GM18517 (cell line): ENCODE results near the gene ALK.

Experiments
- ATAC-seq: cut with Tn5 transposase; IDR thresholded peaks from one replicate; pipeline ENCODE4 v1.9.1; 2021; ENCODE audit warnings: mild to moderate bottlenecking, moderate library complexity; ENCODE audit not compliant: unreplicated experiment

ALK gene

GRCh38 chr2:29463181-29463900 is 458.0 kb downstream of the ALK start:
- no peak for ATAC-seq

GRCh38 chr2:29462293-29462692 is 459.1 kb downstream of the ALK start:
- no peak for ATAC-seq

DNA sequence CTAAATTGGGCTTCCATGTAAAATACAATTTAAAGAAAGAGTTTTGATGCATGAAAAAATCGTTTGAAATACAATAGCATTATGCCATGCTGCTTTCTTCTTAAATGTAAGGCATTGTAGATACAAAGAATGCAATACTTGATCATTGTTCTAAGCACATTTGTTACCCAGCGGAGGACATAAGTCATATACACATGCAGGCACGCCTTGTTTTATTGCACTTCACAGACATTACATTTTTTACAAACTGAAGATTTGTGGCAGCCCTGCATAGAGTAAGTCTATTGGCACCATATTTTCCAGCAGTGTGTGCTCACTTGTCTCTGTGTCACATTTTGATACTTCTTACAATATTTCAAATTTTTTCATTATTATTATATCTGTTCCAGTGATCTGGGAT is 461.2 kb downstream of the ALK start:
- ATAC-seq: no peak

DNA sequence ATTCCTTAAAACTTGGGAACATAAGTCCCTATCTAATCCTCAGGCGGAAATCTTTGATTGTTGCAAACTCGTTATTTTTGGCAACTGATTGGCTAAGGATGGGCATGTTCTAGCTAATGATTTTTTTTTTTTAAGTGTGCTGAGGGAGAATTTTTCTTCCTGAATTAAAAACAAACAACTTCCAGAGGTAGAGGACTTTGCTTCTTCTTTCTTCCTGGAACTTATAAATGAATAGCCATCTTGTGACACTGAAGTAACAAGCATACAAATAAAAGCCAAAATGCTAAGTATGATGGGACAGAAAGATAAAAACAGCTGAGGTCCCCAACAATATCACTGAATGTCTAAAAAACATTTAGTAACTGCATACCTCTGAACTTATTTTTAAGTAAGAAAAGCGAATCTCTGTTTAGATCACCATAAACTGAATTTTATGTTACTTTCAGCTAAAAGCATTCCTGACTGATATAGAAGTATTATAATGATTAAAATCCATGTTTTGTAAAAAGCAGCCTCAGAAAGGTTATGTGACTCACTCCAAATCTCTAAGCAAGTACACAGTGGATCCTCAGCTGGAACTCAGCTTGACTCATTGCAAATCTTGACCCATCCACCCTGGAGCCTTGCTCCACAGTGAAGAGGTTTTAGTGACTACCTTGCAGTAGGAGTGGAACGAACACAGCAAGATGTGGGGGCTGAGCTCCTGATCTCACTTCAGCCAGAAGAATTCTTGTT is 461.8 kb downstream of the ALK start:
- no peak for ATAC-seq

DNA sequence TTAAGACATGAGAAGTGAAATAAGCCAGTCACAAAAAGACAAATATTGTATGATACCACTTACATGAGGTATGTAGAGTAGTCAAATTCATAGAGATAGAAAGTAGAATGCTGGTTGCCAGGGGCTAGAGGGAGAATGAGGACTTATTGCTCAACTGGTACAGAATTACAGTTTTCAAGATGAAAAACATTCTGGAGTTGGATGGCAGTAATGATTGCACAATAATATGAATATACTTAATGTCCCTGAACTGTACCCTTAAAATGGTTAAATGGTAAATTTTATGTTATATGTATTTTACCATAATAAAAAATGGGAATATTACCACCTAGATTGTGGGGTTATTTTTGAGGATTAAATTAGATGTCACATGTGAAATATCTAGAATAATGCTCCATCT is 465.0 kb downstream of the ALK start:
- ATAC-seq: no peak

- ATAC-seq: no peak
Measured at GRCh38 chr2:29455200-29455860, 466.1 kb downstream of the ALK start.

- ATAC-seq: no peak
Measured at GRCh38 chr2:29452036-29452435, 469.4 kb downstream of the ALK start.

DNA sequence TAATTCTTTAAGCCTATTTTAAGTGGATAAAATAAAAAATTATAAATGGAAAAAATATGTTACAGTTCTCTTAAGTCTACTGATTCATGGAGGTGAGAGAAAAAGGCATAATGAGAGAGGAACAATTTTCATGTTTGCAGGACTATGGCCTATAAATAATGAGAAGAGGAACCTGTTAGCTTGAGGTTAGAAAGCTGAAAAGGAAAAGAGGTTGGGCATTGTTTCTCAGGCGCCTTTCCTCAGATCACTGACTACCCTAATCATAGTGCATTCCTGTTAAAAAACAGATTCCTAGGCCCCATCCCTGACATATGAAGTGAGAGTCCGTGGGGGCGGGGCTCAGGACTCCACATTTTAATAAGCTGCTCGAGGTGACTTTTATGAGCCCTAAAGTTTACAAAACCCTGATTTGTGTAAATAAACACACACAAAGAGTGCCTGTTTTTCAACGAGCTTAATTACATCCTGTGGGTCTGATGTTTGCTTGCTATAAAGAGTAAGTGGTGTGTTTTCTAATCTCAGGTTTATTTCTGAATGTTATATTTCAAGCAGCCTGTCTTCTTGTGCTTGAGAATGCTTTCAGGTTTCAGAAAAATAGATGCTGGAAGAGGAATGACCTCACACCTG is 470.7 kb downstream of the ALK start:
- ATAC-seq: no peak

DNA sequence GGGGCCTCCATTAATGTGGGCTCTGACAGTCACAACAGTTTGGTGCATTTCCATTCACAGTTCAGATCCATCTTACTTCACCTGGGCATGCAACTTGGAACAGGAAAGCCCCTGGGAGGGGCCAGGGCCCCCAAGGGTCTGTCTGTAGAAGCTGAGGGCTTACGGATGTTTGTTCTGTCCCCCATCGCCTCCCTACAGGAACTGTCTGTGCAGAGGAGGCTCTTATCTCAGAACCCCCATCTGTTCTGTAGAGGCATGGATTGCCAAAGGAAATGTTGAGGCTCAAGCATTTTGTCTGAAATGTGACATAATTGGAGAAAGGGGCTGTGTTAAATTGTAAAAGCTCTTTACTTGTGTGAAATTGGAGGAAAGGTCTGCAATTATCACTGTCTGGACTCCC is 471.9 kb downstream of the ALK start:
- ATAC-seq: no peak

- no peak for ATAC-seq
Measured at GRCh38 chr2:29448096-29448688, 473.2 kb downstream of the ALK start.

DNA sequence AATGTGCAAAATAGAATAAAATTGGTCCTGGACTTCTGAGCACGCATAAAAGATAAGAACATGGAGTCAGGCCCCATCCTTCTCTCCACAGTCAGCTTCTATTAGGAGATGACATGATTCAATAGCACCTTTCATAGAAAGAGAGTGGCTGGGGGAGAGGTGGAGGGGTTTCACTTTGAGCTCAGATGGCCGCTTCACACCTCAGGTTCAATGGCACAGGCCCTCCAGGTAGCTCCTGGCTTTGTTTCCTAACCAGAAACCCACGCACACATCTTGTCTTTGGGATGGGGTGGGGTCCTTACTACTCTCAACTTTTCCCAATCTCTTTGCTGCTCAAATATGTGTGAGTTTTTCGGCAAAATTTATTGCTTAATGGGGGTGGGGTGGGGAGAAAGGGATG is 473.9 kb downstream of the ALK start:
- ATAC-seq: no peak

GRCh38 chr2:29446847-29447246 is 474.5 kb downstream of the ALK start:
- ATAC-seq: no peak

DNA sequence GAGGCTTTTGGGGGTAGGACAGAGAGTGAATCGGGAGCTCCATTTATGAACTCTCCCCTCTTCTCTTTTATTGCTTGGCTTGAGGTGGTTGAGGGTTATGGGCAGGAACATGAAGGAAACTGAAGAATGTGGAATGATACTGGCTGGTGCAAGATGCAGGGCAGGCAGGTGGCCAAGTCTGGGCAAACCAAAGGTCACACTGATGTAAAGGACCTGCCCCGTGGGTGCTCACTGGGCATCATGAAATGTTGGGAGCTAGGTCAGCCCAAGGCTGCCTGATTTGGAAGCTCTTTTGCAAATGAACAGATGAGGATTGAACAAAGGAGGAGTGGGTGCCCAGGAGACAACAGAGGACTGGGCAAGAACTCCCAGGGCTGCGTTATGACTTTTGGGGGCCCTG is 477.2 kb downstream of the ALK start:
- no peak for ATAC-seq

DNA sequence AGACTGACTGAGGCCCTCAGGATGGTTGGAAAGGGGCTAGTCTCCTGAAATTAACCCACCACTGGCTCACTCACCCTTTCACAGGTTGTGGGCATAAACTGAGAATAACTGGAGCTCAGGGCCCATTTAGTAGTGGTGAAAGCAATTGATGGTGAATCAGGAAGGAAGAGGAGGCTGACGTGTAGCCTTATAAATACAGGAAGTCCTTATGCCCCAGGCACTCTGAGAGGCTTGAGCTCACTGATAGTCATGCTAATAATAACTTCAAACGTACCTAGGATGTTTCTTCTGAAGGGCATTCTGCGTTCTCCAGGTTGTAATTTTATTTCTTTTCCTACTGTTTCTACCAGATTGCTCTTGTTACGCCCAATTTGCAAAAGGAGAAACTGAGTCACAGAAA is 477.8 kb downstream of the ALK start:
- no peak for ATAC-seq

DNA sequence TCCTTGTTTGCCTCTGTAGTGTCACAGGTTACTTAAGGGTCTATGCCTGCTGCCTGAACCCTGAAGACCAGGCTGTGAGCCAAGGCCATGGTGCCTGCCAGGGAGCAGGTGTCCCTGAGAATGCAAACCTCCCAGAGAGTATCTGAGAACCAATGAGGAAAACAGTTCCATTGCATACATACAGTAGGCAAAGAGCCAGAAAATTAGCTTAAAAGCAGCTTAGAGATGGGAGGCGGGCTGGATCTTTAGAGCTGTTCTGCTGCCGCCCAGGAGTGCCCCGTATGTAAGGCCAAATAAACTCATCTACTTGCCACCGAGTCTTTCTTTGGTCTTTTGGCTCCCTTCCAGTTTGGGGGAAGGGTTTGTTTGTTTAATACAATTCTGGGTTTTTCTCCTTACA is 478.2 kb downstream of the ALK start:
- ATAC-seq: no peak

- ATAC-seq: no peak
Measured at GRCh38 chr2:29440921-29441623, 480.3 kb downstream of the ALK start.

- no peak for ATAC-seq
Measured at GRCh38 chr2:29433920-29434319, 487.5 kb downstream of the ALK start.

DNA sequence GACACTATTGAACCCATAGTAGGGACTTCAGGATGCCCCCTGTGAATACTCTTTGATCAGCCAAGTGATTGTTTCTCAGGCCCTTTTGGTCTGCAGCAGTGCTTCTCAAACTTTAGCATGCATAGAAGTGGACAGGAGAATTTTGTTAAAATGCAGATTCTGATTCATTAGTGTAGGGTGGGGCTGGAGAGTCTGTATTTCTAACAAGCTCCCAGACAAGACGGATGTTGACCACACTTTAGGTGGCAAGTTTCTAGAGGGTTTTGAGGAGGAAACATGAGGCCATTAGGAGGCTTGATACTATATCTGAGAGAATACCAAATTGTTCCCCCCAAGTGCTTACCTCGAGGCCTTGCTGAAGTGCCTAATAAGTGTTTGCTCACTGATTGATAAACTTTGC is 488.3 kb downstream of the ALK start:
- ATAC-seq: no peak

GRCh38 chr2:29431485-29431884 is 489.9 kb downstream of the ALK start:
- no peak for ATAC-seq

DNA sequence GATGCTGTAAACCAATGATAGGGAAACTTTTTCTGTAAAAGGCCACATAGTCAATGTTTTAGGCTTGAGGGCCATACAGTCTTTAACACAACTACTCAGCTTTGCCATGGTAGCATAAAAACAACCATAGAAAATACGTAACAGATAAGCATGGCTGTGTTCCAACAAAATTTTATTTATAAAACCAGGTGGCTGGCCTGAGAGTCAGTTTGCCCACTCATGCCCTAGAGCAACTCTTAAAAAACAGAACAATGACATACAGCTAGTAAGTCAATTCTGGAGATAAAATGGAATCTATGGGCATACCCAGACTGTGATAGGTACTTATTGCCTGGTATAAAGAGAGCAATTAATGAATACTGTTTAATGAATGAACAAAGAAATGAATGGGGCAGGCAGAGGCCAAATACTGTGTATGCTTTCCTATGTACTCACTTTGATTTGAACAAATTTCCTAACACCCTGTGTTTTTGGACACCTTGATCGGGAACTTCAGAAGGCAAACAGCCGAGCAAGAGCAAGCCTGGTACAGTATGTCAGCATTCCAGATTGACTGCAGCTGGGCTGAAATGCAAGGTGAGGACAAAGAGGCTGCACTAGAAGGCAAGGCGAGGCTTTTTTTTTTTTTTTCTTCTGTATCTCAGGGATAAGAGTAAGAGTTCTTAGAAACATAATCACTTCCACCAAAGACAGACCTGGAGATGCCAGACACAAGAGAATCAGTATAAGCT is 490.8 kb downstream of the ALK start:
- ATAC-seq: no peak
